Muscle of back (tissue), 11 donors: ENCODE results near the gene FRMD4B. TPM values are rescaled to one million over a fixed set of nuclear protein-coding genes. Genes with fewer than 3 reads are reported as not detected.

ENCODE experiments used
- DNase-seq, 3 donors: peaks; one replicate each; pipeline versions ENCODE4 v3.0.0 to v3.0.0-alpha.2; 2013
- polyA plus RNA-seq, 10 donors: library from polyadenylated mRNA; unstranded; fragments of 120-200 nt; gene quantifications; one replicate each; pipeline ENCODE4 v1.2.1, GENCODE V29; 2013; ENCODE audit not compliant: insufficient read length in 10 of 10

Gene FRMD4B
- polyA plus RNA-seq, 10 donors: 10.9 to 19.6 (median 17.6) TPM

DNA sequence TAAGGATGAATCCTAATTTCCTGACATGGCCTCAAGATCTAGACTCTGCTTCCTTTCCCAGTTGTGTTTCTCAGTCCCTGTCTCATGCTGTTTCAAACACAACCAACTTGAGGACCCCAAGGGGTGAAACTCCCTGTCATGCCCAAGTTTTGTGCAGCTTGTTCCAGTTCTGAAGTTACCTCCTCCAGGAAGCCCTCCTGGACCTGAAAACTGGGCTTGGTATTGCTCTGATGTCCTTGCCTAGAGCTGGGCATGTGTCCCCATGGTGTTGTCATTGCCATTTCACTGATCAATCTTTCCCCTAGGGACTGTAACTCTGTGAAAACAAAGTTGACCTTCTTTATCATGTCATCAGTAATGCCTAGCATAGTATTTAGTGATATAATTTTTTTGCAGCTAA, 257.4 kb downstream of the FRMD4B start:
- no peak for DNase-seq

- no peak for DNase-seq
These were observed 258.9 kb downstream of the FRMD4B start for GRCh38 chr3:69126999-69127398.

DNA sequence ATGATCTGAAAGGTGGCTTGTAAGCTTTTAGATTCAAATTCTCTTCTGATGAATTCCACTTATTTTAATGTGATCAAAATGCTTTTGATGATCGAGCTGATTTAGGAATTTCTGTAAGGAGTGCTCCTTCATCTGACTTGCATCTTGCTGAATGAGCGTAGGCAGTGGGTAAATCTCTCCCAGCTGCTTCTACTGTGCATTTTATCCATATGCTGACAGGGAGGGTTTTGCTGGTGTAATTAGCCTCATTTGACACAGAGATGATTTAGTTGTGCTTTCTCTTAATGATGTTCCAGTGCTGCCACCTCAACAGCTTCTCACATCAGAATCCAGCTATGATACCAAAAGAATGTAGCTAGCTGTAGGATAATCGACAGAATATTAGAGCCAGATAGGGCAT, 259.7 kb downstream of the FRMD4B start:
- no peak for DNase-seq

DNA sequence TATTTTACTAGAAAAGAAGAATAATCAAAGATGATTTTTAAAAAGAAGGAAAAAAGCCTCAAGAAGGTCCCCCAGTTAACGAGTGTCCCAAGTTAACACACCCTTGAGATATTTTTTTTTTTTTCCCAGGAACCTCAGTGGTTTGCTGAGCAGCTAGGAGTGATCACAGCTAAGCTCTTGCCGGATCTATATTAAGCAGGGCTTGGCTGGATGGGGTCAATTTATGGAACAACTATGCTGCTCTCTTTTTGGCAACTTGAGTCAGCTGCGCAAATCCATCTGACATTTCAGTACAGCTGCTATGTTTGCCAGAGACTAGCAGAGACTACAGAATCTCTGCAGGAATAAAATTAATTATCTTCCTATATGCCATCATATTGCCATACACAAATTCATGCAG, 263.5 kb downstream of the FRMD4B start, which contains the start of gene LMOD3:
Gene LMOD3 (minus strand): TSS at position 193 of the 400 bp plus-strand sequence. CDS start 209 bp downstream, outside the sequence.
- DNase-seq: peak; percentile 64 to 77 (median 74)

GRCh38 chr3:69121950-69122349, 263.9 kb downstream of the FRMD4B start:
- DNase-seq: no peak

DNA sequence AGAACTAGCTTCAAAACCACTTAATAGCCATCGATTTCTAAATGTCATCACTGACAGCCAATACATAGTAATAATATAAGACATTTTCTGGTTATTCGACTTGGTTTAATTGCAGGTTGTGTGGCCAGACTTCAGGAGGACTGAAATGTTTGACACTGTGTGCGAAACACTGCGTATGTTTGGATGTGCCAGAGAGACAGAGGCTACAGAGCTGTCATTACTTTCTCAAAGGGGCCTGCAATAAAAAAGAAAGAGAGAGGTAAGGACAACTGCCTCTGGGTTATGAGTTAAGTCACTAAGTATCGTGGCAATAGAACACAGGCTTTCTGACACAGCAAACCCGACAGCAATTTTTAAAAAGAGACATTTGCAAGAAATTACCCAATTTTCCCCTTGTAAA, 264.4 kb downstream of the FRMD4B start:
- no peak for DNase-seq

- peak; percentile 71 to 76 (median 74) for DNase-seq
These were observed 264.9 kb downstream of the FRMD4B start for GRCh38 chr3:69120879-69121464.
